T-helper 22 cell (primary cell): ENCODE data around the gene RNF115.

Source experiments
- DNase-seq: peaks from one replicate; pipeline ENCODE4 v3.0.0-alpha.2; 2020; ENCODE audit warnings: low read depth

Gene RNF115

DNA sequence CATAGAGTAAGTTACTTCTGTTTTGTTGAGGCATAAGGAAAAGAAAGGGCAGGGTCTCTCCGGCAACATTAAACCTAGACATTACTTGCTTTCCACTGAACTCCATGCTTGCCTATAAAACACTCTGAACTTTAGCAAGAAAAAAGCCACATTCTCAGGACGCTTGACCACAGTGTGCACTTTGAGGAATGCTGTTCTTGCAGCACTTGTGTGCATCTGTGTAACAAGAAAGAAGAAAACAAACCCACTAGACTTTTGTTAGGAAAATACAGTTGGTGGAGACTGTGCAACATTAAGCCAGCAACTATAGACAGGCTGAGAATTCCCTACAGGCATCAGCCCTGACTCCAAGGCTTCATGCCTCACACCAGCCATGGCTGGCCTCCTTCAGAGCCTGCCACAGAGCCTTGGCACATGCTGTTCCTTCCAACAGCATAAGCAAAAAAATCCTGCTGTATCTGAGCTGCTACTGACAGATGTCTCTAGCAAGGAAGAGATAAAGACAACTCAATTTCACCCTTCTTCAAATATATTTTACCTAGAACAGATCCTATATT is 122.5 kb downstream of the RNF115 start:
- DNase-seq: no peak

GRCh38 chr1:145696630-145696960 is 127.3 kb downstream of the RNF115 start:
- DNase-seq: no peak

- DNase-seq: no peak
These were observed 127.9 kb downstream of the RNF115 start for GRCh38 chr1:145695821-145696629.

GRCh38 chr1:145692785-145693443 is 131.0 kb downstream of the RNF115 start:
- DNase-seq: no peak

GRCh38 chr1:145690587-145691558 is 133.0 kb downstream of the RNF115 start:
- DNase-seq: no peak

DNA sequence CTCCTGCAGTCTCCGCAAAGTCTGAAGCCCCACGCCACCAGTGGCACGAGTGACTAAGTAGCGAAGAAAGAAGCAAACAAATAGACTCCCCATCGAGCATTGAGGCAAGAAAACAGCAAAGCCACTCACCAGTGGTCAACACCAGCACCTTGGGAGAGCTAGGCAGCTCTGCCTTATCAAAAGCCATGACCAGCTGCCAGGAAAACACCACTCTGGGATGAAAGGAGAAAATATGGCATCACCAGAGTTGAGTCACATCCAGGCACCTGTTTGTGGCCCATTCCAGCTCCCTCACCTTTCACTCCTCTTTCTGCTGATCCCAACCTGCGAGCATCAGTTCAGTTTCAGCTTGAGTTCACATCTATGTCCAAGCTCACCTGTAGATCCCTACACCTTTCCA is 134.0 kb downstream of the RNF115 start:
- no peak for DNase-seq

- DNase-seq: no peak
These were observed 135.0 kb downstream of the RNF115 start for GRCh38 chr1:145688924-145689323.
